HG02623 (cell line): ENCODE measurements around the gene DNAJC21.
A peak's percentile ranks its signal among the peaks of the same experiment; 100 is the strongest.
"Not testable (repeated sequence)": the region's sequence is repeated elsewhere in the genome, so short reads cannot be mapped to it uniquely, and the experiment has no call there.

ENCODE experiments used
- ATAC-seq: cut with Tn5 transposase; IDR thresholded peaks from one replicate; pipeline ENCODE4 v1.9.1; 2021; ENCODE audit warnings: moderate library complexity; ENCODE audit not compliant: unreplicated experiment

Gene DNAJC21

DNA sequence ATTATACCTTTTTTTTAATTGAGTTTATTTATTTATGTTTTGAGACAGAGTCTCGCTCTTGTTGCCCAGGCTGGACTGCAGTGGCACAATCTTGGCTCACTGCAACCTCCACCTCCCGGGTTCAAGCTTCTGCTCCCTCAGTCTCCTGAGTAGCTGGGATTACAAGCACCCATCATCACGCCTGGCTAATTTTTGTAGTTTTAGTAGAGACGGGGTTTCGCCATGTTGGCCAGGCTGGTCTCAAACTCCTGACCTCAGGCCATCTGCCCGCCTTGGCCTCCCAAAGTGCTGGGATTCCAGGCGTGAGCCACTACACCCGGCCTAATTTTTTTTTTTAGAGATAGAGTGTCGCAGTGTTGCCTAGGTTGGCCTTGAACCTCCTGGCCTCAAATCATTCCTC, 6.1 kb upstream of the DNAJC21 start:
- not testable (repeated sequence) for ATAC-seq

DNA sequence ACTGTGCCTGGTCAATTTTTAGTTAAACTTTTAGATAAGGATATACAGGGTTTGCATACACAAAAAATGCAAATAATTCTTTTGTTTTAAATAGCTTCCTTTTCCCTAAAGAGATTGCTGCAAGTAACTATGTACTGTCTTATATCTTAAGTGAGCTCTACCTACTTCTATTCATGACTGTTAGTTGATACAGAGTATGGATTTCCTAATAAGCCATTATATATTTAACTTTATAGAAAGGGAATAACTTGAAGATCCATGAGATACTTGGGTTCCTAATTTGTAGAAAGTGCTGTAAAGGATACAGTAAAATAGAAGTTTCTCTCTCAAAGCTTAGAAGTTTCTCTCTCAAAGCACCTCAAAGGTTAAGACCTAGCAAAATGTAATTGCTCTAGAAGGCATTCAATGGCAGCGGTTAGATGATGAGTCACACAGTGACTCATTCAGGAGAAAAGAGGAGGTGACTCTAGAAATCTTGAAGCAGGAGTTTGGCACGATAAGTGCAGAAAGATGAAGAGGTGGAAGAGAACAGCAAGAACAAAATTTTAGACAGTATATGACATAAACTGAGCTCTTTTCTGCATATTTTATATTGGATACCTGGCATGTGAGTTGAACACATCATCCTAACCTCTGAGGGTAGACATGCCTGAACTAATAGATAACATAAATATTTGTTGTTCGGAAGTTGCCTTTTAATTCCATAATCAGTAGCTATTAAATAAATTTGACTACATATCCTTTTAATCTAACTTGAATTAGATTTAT, 5.5 kb upstream of the DNAJC21 start:
- ATAC-seq, result no peak

DNA sequence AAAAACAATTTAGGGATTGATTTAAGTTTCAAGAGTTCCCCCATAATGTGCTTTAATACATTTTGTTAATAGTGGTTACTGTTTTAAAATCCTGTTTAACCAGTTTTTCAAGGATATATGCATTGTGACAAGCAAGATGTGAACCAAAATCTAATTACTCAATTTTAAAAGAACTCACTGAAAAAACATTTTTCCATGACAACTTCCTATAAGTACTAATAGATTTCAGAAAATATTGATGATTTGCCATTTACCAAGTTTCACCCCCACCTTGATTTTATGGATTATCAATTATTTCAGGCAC, 4.9 kb upstream of the DNAJC21 start:
- no peak for ATAC-seq

DNA sequence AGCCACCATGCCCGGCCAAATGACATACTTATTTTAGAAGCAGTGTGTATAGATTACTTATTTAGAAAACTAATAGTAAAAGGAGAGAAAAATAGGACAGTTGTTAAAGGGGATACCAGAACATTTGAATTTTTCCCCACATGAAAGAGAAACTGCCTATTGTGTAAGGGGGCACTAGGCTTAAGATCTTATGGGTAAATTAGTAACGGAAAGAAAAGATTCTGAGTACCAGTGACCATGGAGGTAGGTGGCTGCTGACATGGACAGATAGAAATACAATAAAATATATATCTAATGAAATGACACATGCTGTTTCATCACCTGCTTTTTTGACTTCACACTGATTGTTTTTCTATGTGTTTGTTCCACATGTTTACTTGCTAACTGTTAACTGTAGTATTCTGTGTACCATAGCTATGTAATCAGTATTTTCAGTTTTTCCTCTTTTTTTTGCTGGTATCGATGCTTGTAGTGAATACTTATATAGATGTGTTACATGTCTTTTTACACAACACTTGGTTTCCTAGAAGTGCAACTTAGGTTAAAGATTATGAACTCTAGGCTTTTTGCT, 3.0 kb upstream of the DNAJC21 start:
- ATAC-seq, result no peak

DNA sequence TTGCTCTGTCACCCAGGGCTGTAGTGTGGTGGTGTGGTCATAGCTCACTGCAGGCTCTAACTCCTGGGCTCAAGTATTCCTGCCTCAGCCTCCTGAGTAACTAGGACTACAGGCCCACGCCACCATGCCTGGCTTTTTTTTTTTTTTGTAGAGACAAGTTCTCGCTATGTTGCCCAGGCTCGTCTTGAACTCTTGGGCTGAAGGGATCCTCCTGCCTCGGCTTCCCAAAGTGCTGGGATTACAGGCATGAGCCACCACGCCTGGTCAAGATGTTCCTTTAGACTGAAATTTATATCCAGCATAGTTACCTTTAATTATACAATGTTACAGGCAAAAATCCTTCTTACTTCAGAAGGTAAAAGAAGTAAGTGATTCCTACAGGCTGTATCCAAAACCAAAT, 1.6 kb upstream of the DNAJC21 start:
- ATAC-seq, result no peak

DNA sequence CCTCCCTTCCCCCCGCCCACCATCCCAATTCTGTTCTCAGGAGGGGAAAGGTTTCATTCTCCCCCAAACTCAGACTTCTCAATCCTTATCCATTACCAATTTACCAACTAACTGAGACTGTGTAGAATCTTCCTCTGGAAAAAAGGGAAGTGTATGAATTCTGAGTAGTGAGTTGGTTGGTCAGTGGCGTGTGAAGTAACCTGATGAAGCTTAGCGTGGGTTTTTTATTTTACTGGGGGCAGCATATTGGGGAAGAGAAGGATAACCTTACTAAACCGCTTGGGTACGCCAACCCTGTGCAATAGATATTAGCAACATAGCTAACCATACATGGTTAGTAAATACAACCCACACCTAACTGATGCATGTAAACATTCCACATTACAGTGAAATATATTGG, 1.1 kb upstream of the DNAJC21 start:
- no peak for ATAC-seq

DNA sequence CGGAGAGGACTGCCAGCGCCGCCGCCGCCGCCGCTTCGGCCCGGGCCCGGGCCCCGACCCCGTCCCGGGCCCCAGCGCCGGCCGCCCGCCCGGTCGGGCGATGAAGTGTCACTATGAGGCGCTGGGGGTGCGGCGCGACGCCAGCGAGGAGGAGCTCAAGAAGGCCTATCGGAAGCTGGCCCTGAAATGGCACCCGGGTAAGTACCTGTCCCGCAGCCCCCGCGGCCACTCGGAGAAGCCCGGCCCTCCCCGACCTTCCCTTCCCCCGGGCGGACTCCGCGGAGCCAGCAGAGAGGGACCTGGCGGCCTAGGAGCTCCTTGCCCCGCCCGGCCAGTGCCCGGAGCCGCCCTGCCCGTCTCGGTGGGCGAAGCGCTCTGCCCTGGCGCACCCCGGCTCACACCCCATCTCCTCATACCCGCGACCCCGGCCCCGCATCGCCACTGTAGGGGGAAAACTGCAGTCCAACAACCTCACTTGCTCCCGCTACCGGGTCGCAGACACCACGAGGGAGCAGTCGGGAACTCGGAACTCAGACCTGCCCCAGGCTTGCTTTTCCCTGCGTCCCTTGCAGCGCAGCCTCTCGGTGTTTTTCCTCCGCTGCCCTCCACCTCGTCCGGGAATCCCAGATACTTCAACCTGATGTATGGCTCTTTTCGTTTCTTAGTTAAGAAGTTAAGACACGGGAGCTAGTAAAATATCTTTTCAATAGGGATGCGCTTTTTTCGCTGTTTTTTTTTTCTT, 532 bp downstream of the DNAJC21 start:
- peak; percentile 69 for ATAC-seq

DNA sequence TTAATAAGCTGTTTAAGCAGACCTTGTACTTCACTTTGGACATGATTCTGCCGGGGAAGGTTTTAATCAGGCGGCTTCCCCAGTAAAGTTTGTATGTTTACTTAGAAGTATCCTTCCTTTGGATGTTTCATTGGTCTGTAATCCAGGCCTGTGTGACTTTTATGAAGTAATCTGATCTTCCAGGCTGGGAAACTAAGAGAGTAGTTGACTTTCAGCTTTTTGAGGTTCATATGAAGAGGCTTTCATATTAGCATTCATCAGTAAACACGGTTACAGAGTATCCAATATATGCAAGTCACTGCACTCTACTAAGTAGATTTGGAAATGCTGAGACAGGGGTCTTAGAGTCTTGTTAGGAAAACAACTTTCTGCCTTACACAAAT, 1.1 kb downstream of the DNAJC21 start:
- no peak for ATAC-seq

DNA sequence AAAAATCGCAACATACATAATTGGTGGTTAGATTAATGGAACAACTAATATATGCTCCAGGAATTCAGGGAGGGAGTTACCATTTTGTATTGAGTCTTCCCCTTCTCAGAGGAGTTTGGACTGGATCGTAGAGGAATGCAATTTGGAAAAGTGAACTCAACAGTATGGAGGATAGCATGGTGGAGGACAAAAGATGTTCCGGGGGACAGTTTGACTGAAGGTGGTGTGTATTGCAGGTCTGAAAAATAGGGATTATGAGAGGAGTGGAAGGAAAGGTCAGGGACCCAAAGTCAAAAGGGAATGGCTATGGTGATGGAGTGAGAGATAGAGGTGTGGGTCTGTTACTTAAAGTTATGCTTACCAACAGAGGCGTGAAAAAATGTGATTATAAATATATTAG, 1.5 kb downstream of the DNAJC21 start:
- ATAC-seq, result no peak

DNA sequence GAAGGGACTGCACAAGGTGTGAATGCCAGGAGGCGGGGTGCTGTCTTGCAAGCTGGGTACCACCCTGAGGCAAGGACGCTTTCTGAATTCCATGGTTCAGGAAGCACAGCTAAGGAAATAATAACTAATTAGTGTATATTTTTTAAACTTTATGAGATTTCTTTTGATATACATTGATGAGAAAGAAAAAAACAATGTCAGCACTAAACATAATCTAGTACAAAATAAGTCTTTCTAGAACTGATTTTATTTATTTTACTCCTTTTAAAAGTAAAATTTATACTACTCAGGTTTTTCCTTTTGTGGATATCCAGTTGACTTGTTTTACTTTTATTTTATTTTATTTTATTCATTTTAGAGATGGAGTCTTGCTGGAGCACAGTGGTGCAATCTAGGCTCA, 3.6 kb downstream of the DNAJC21 start:
- no peak for ATAC-seq

DNA sequence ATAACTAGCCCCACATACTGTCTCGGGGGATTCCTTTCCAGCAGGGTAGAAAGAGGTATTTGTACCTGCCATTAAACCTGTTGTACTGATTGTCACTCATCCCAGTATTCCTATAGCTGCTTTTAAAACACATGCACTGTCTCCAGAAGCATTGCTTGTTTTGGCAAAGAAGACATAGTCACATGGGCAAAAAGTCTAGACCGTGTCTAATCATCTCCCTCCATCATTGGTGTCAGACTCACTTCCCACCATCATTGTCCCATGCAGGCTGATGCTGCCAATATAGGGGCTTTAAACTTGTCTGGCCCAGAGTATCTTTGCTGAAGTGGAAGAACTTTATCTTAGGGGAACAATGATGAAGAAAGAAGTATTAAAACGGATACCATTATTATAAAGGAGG, 12.6 kb downstream of the DNAJC21 start:
- ATAC-seq, result no peak

DNA sequence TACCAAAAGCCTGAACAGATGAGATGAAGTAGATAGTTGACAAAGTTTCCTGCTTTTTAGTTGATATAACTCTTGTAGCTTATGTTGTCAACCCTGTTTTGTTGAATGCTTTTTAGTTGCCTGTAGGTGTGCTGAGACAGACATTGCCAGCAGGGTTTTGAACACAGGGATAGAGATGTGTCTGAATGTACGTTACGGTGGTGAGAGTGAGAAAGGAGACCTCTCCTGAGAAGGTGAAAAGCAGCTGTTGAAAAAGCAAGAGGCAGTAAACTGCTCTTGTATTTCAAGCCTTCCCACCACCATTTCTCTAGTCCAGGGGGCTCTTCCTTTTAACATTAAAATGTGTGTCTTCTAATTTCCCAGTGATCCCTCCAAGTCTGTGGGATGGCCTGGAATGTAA, 14.7 kb downstream of the DNAJC21 start:
- ATAC-seq, result no peak

DNA sequence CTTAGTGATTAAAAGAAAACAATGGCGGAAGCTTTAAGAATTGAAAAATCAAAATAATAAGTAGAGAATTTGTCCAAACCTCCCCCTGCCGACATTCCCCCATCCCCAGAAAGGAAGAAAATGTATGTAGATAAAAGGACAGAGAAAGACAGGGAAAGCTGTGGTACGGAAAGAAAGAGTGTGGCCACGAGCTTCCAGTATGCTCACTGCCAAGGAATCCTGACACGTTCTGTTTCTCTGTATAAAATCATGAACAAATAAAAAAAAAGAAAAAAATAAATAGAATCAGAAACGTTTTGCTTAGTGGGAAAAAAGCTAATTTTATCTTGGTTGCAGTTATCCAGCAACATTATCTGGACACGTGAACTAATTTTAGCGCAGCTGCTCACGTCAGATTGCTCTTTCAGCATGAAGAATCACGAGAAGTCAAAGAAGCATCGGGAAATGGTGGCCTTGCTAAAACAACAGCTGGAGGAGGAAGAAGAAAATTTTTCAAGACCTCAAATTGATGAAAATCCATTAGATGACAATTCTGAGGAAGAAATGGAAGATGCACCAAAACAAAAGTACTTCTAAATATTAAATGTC, 15.2 kb downstream of the DNAJC21 start:
- no peak for ATAC-seq

DNA sequence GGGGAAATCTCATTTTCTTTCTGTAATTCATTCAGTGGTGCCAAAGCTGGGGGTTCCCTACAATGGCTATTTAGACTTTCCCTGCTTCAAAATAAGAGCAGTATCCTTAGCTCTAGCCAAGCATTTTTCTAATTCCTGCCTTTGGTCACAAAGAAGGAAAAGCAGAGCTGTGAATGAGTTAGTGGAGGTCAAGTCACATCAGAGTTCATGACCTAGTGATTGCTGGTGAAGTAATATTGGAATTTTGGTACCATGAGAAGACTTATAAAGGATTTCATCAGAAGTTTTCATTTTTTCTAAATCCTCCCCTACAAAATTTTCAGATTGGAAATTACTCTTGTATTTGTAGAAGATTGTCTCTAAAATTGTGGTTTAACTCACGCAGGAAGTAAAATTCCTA, 28.0 kb downstream of the DNAJC21 start:
- ATAC-seq, result no peak

DNA sequence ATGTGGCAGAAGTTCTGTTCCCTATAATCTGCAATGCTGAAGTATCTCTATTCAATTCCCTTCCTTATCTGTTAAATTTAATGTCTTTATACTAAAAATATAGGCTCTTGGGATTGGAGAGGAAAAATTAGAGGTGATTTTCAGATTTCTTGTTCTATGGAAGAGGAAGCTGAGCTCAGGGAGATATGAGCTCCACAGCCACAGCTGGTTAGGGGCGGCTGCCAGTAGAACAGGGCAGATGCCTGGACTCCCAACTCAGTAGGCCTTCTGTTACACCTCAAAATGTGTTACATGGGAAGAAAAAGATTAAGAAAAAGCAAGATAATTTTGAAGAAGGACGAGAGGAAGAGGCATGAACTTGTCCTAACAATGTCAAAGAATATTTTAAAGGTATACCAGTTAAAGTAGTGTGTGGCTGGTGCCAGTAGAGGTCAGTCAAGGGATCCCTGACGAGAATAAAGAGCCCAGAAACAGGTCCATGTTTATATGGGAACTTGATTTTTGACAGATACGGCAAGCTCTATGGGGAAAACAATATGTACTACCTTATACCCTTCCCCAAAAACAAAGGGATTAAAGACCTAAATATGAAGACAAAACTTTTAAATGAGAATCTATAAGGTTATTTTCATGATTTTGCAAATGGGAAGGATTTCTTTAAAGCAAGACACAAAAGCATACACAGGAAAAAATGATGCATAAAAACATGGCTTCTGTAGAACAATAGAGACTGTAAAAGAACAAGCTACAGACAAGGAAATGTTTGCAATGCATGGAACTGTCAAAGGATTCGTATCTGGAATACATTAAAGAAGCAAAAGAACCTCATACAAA, 28.7 kb downstream of the DNAJC21 start:
- ATAC-seq, result peak; percentile 47

DNA sequence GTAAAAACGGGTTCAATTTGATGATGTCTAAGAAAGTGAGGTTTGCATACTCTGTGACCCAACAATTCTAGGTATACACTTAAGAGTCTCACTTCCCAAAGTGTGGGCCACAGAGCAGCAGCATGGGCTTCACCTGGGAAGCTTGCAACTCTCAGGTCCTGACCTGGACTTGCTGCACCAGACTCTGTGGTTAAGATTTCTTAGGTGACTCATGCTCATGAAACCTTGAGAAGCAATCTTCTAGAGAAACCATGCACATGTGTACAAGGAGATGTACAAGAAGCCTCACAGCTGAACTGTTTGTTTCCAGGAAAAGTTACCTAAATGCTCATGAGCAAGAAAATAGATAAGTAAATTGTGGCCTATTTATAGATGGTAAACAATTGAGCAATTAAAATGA, 30.0 kb downstream of the DNAJC21 start:
- peak; percentile 92 for ATAC-seq

DNA sequence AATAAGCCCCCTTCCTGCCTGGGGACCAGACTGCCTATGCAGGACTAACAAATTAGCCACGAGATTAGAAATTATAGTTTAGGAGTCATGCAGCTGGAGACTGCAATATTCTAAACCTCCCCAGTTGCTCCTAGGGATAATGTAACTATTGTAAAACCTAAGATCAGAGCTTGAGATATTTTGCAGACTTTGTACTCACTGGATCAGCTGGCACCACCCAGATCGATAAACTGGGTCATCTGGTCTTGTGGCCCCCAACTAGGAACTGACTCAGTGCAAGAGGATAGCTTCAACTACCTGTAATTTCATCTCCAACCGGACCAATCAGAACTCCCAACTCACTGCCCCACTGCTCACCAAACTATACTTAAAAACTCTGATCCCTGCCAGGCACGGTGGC, 38.2 kb downstream of the DNAJC21 start:
- no peak for ATAC-seq

DNA sequence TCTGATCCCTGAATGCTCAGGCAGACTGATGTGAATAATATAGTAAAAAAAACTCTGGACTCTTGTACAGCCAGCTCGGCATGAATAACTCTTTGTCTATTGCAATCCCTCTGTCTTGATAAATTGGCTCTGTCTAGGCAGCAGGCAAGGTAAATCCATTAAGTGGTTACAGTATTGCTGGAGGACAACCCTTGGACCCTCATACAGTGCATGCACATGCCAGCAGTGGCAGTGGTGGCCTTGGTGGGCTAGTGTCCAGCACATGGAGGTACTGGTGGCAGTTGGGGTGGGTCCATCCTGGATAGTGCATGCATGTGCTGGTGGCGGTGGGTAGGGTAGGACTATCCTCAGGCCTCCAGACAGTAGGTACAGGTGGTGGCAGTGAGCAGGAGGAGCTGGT, 38.9 kb downstream of the DNAJC21 start:
- no peak for ATAC-seq

DNA sequence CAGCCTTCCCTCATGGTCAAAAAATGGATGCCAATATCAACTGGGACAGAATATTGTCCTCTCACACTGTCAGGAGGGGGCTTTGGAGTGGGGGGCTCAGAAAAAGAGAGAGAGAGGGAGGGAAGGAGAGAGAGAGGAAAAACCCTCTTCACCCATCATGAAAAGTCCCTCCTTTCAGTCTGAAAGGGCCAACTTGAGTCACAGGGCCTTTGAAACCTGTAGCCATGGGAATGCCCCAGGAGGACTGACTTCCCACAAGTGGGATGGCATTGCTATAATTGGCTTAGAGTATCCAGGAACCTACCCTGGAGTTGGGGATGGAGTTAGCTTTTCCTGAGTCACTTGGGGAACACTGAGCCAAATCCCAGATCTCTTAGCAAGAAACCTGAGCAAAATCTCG, 41.2 kb downstream of the DNAJC21 start:
- no peak for ATAC-seq

DNA sequence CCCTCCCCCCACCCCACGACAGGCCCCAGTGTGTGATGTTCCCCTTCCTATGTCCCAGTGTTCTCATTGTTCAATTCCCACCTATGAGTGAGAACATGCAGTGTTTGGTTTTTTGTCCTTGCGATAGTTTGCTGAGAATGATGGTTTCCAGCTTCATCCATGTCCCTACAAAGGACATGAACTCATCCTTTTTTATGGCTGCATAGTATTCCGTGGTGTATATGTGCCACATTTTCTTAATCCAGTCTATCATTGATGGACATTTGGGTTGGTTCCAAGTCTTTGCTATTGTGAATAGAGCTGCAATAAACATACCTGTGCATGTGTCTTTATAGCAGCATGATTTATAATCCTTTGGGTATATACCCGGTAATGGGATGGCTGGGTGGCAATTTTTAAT, 42.3 kb downstream of the DNAJC21 start:
- ATAC-seq, result not testable (repeated sequence)

DNA sequence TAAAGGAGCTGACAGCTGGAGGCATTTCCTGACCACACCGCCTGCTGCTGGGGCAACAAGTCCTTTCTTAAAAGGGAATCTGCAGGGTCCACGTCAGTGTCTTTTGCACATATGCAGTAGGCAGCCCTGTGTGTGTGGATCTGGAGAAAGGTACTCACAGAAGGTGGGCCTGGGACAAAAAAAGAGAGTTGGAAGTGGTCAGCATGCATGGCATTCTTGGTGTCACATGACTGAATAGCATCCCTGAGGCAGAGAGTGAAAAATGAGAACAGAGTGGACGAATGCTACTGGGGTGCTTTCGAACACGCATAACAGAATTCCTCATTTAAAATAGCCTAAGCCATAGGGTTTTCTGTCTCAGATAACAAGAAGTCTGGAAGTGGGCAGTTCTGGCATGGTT, 47.0 kb downstream of the DNAJC21 start:
- ATAC-seq, result no peak
